HG02885 (cell line): Measurements from ENCODE around the gene ZSCAN5B.
"Not testable (repeated sequence)": the region's sequence is repeated elsewhere in the genome, so short reads cannot be mapped to it uniquely, and the experiment has no call there.

Experiments
- ATAC-seq: cut with Tn5 transposase; IDR thresholded peaks from one replicate; pipeline ENCODE4 v1.9.1; 2021; ENCODE audit warnings: mild to moderate bottlenecking; ENCODE audit not compliant: unreplicated experiment, poor library complexity

ZSCAN5B gene

GRCh38 chr19:56197646-56198045, at the start of gene ZSCAN5B:
ZSCAN5B (minus strand) TSS chr19:56197783; CDS start chr19:56193052, 4,731 bp downstream.
- ATAC-seq: not testable (repeated sequence)

- not testable (repeated sequence) for ATAC-seq
These were observed 48.2 kb upstream of the ZSCAN5B start for GRCh38 chr19:56245764-56246163.

- no peak for ATAC-seq
These were observed 47.6 kb upstream of the ZSCAN5B start for GRCh38 chr19:56245121-56245740.

GRCh38 chr19:56223481-56223880, 25.9 kb upstream of the ZSCAN5B start:
- ATAC-seq: no peak

DNA sequence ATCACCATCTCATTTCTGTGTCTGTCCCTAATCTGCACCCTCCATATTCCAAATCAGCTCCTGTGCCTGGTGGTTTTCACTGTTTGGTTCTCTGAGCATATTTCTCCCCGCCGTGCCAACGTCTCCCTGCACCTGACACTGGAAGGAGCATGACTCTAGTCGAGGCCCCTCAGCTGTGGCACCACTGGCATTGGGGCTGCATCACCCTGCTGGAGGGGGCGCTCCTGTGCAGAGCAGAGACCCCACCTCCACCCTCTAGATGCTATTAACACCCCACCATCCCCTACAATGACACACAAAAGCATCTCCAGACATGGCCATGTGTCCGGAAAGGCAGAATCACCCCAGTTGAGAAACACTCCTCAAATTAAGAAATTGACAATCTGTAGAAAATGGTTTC, 25.3 kb upstream of the ZSCAN5B start:
- ATAC-seq: no peak

- no peak for ATAC-seq
These were observed 24.3 kb upstream of the ZSCAN5B start for GRCh38 chr19:56221851-56222250.

DNA sequence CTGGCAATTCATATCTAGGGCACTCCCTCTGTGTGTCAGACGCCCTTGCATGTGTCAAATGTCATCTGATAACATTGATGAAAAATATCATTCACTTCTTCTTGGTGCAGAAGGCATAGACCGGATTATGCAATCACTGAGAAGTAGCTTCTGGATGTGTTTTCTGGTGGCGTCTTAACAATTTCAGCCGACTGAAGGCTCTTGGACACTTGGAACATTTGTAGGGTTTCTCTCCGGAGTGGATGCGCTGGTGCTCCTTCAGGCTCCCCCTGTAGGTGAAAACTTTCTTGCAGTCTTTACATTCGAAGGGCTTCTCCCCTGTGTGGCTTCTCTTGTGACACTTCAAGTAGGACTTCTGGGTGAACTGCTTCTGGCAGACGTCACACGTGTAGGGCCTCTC, 23.9 kb upstream of the ZSCAN5B start:
- ATAC-seq: not testable (repeated sequence)

- ATAC-seq: no peak
These were observed 21.4 kb upstream of the ZSCAN5B start for GRCh38 chr19:56218961-56219360.

- no peak for ATAC-seq
These were observed 19.7 kb upstream of the ZSCAN5B start for GRCh38 chr19:56217039-56217949.

- ATAC-seq: no peak
These were observed 14.1 kb upstream of the ZSCAN5B start for GRCh38 chr19:56211718-56212117.

- ATAC-seq: not testable (repeated sequence)
These were observed 12.5 kb upstream of the ZSCAN5B start for GRCh38 chr19:56210036-56210435.

DNA sequence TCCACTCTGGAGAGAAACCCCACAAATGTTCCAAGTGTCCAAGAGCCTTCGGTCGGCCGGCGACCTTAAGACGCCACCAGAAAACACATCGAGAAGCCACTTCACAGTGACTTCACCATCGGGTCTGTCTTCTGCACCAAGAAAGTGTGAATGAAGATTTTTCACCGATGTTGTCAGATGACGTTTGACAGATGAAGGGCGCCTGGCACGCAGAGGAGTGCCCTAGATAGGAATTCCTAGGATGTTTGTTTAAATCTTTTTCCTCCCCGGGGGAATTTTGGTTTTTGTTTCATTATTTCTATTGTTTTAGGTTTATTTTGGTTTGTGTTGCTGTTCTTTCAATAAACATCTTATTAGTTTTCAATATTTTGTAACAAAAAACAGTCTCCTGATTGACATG, 11.5 kb upstream of the ZSCAN5B start:
- ATAC-seq: no peak

GRCh38 chr19:56207581-56207980, 10.0 kb upstream of the ZSCAN5B start:
- not testable (repeated sequence) for ATAC-seq

- ATAC-seq: no peak
These were observed 4.4 kb upstream of the ZSCAN5B start, which contains the start of gene ZSCAN5C for GRCh38 chr19:56201973-56202372. ZSCAN5C (plus strand) TSS chr19:56202273; CDS start chr19:56205914, 3,641 bp downstream.

- ATAC-seq: no peak
These were observed 2.1 kb upstream of the ZSCAN5B start for GRCh38 chr19:56199687-56200086.

DNA sequence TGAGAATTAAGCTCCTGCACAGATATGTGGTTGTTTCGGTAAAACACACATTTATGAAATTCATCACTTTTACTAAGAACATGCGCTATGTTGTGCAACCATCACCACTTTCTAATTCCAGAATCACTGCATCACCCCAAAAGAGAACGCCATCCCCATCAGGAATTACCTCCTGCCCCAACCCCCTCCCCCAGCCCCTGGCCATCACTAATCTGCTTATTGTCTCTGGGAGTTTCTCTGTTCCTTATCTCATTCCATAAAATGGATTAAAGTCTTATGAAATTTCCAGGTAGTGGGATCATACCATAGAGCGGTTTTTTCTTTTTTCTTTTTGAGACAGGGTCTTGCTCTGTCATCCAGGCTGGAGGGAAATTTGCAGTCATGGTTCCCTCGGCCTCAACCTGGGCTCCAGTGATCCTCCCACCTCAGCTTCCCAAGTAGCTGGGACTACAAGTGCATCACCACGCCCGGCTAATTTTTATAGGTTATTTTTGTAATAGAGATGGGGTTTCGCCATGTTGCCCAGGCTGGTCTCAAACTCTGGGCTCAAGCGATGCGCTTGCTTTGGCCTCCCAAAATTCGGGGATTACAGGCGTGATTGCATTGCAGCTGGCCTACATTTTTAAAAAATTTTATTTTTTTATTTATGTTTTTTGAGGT, 3.5 kb downstream of the ZSCAN5B start:
- ATAC-seq: no peak

GRCh38 chr19:56191711-56192110, 5.9 kb downstream of the ZSCAN5B start:
- ATAC-seq: no peak

DNA sequence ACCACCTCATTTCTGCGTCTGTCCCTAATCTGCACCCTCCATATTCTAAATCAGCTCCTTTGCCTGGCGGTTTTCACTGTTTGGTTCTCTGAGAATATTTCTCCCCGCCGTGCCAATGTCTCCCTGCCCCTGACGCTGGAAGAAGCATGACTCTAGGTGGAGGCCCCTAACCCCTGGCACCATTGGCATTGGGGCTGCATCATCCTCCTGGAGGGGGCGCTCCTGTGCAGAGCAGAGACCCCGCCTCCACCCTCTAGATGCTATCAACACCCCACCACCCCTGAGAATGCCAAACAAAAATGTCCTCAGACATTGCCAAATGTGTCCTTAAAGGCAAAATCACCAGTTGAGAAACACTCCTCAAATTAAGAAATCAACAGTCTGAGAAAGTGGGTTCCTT, 6.5 kb downstream of the ZSCAN5B start:
- ATAC-seq: no peak

DNA sequence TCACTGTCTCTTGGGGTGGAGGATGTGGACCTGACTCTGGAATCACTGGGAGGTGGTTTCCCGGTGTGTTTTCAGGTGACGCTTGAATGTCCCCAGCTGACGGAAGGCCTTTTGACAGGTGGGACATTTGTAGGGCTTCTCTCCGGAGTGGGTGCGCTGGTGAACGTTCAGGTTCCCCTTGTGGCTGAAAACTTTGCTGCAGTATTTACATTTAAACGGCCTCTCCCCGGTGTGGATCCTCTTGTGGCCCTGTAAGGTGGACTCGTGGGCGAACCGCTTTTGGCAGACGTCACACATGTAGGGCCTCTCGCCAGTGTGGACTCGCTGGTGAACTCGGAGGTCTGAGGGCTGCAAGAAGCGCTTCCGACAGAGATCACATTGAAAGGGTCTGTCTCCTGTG, 7.8 kb downstream of the ZSCAN5B start:
- no peak for ATAC-seq

DNA sequence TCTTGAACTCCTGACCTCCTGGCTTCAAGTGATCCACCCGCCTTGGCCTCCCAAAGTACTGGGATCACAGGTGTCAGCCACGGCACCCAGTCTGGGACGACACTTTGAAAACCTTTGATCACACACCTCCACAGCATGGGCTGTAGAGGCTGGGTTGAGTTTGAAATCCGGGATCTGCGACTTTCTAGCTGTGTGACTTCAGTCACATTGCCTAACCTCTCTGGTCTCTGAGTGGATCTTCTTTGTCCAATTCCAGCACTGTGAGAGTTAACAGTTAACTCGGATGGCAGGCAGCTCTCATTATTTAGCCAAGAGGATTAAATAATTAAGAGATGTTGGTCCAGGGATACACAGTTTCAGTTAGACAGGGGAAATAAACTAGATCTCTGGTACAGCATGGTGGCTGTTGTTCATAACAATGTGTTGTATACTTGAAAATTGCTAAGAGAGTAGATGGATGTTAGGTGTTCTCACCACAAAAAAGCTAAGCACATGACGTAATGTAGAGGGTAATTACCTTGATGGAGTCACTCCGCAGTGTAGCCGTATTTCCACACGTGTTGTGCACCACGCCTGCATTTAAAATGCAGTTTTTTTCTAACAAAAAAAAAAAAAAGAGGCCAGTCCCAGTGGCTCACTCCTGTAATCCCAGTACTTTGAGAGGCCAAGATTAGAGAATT, 19.9 kb downstream of the ZSCAN5B start:
- ATAC-seq: no peak
